Stimulated activated CD8-positive, alpha-beta memory T cell treated with anti-CD3 and anti-CD28 coated beads, Interleukin-7, amount 100 ng/mL, for 4 hours (primary cell): ENCODE results near the gene TMEM131.
"Not testable (repeated sequence)": the region's sequence is repeated elsewhere in the genome, so short reads cannot be mapped to it uniquely, and the experiment has no call there.

ENCODE experiments used
- DNase-seq, 2 donors: peaks; one replicate each; pipeline ENCODE4 v3.0.0-alpha.2; 2020; ENCODE audit warnings: low read depth in 2 of 2

Gene TMEM131

DNA sequence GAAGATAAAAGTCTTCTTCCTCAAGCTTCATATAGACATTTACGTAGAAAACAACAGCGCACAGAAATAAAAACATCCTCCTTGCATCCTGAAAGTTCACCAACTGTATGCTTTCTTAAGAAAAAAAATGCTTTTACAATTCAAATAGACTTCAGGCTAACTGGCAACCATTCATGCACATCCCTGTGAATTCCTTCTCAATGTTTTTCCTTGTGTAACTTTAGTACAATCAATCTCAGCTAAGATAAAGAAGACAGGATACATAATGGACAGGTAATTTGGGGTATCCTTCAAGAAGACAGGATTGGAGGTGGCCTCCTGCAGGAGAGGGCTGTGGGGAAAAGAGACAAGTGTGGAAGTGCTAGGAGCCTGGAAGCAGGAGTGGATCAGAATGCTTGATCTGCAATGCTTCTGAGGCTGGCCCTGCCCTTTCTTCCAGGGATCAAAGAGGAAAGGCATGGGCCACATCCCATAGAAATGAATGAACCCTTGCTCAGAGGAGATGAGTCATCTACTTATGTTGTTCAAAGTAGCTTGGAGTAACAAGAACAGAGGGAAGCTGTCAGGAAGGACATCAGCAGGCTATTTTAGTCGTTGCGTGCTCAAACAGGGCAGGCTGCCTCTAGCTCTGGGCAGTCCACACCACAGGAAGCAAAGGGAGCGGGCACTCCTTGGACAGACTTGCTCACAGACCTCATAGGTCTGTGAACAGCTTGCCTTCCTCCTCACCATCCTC is 126.6 kb downstream of the TMEM131 start:
- DNase-seq, result no peak

- no peak for DNase-seq
Measured at GRCh38 chr2:97863829-97864228, 131.9 kb downstream of the TMEM131 start.

DNA sequence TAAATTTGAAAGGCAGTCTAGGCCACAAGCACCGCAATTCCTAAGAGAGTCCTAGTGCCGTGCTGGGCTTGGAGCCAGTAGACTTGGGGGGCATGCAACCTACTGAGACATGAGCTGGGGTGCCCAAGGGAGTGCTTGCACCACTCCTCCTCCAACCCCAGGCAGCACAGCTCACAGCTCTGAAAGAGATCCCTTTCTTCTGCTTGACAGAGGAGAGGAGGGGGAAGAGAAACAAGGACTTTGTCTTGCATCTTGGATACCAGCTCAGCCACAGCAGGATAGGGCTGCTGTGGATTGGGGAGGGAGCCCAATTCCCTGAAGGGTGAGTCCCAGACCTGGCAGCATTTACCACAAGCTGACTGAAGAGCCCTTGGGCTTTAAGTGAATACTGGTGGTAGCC is 134.6 kb downstream of the TMEM131 start:
- no peak for DNase-seq

GRCh38 chr2:97858442-97858841 is 137.3 kb downstream of the TMEM131 start:
- no peak for DNase-seq

- DNase-seq, result no peak
Measured at GRCh38 chr2:97857553-97857952, 138.2 kb downstream of the TMEM131 start.

GRCh38 chr2:97853057-97853456 is 142.7 kb downstream of the TMEM131 start:
- not testable (repeated sequence) for DNase-seq

GRCh38 chr2:97851172-97851571 is 144.6 kb downstream of the TMEM131 start:
- DNase-seq, result no peak

- no peak for DNase-seq
Measured at GRCh38 chr2:97849881-97850528, 145.7 kb downstream of the TMEM131 start.

GRCh38 chr2:97848306-97848705 is 147.4 kb downstream of the TMEM131 start:
- no peak for DNase-seq

DNA sequence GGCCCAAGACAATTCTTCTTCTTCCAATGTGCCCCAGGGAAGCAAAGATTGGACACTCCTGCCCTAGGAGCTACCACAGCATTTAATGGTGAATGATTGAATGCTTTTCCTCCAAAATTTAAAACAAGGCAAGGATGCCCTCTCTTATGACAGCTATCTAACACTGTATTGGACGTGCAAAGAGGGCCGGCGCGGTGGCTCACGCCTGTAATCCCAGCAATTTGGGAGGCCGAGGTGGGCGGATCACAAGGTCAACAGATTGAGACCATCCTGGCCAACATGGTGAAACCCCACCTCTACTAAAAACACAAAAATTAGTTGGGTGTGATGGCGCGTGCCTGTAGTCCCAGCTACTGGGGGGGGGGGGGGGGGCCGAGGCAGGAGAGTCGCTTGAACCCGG is 149.0 kb downstream of the TMEM131 start:
- DNase-seq, result not testable (repeated sequence)

DNA sequence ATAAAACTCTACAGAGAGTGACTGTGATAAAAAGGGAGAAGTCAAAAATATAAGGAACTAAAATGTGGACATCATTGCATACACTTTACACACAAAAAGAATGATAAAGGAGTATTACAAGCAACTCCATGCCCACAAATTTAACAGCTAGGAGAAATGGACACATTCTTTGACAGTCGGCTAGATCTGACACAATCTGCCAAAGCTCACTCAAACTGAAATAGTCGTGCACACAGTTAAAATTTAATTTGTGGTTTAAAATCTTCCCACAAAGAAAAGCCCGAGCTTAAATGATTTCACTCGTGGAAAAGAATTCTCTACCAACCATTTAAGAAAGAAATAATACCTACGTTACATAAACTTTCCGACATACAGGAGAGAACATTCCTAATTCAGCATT is 149.9 kb downstream of the TMEM131 start:
- DNase-seq, result no peak

DNA sequence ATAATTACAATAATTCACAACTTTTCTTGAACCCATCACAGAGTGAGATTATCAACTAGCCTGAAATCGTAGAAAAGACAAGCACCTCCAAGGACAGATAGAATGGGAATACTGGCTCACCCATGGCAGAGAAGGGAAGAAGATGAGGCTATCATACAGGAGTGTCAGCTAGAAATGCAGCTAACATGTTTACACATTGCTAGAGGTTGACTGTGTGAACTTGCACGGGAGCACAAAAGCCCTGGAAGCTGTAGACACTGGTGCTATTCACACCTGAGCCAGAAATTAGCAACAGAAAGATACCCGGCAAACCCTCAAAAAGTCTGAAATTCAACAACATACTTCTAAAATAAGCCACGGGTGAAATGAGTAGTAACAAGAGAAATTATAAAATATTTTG is 150.6 kb downstream of the TMEM131 start:
- no peak for DNase-seq

DNA sequence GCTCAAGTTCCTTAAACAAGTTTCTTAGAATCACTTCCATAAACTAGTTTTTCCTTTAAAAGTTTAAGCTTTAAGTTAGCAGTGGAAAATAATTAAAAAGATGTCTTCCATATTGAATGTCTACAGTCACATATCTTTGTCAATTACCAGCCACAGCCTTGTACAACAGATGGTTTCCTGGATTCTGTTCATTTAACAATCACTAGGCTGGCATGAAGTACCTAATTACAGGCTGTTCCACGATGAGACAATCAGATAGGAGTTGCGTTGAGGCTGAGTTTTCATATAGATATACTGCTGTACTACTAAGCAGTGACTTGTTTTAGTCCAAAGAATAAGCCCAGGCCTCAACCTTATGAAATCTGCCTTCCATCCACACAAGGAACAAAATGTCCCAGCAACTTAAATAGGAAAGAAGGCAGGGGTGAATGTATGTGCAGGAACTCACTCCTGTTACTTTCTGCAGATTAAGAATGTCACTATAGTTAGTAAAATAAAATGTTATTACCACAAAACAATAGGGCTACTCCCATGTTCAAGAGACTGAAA is 151.4 kb downstream of the TMEM131 start:
- no peak for DNase-seq

DNA sequence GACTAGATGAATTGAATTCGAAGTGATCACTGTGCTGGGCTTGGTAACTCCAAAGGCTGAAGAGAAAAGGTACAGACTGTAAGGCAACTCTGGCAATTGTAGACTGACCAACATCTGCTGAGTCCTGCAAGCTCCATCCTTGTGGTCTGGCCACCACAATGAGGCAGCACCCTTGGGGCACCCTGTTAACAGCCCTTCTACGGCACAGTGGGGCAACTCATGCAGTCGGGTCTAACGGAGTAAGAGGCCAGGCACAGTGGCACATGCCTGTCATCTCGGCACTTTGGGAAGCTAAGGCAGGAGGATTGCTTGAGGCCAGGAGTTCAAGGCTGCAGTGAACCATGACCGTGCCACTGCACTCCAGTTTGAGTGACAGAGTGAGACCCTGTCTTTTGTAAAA is 155.6 kb downstream of the TMEM131 start:
- no peak for DNase-seq

DNA sequence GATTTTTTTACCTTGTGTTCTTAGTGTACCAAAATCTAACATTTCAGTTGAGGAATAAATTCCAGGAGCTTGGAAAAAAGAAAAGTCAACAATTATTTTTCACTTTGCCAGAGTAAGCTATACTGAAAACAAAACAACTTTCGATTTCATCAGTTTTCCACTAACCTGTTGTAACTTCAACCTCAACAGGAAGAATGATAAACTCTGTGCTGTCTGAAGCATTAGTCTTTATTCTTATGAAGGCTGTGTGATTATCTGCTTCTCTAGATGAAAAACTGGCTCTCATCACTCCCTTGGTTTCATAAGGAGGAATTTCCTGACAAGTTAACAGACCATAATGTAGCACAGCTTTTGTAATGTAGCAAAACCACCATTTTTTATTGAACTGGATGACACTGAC is 161.1 kb downstream of the TMEM131 start:
- no peak for DNase-seq

DNA sequence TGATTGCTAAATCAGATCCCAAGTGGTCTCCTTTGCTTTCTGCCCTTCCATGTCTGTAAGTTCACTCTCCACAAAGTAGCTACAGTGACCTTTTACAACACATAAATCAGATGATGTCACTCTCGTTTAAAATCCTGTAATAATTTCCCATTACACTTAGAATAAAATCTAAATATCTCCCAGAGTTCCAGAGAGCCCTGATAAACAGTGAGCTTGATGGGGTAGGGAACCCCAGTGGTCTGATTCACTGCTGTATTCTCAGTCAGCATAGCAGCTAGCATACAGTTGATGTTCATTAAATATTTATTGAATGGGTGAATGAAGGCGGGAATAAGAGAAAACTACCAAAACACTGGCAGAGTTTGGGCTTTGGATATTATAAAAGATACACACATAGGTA is 164.6 kb downstream of the TMEM131 start:
- DNase-seq, result no peak

GRCh38 chr2:97829255-97829654 is 166.5 kb downstream of the TMEM131 start:
- not testable (repeated sequence) for DNase-seq

DNA sequence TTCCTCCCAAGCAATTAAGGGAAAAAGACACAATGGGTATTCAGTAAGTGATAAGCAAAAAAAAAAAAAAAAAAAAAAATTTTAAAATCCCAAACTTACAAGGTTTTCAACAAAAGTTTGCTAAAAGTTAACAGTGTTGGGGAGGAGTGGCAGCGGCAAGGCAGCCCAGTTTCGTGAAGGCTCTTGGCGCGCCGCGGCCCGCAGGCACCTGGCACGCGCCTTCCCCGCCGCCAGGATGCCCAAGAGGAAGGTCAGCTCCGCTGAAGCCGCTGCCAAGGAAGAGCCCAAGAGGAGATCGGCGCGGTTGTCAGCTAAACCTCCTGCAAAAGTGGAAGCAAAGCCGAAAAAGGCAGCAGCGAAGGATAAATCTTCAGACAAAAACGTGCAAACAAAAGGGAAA is 168.7 kb downstream of the TMEM131 start:
- not testable (repeated sequence) for DNase-seq

DNA sequence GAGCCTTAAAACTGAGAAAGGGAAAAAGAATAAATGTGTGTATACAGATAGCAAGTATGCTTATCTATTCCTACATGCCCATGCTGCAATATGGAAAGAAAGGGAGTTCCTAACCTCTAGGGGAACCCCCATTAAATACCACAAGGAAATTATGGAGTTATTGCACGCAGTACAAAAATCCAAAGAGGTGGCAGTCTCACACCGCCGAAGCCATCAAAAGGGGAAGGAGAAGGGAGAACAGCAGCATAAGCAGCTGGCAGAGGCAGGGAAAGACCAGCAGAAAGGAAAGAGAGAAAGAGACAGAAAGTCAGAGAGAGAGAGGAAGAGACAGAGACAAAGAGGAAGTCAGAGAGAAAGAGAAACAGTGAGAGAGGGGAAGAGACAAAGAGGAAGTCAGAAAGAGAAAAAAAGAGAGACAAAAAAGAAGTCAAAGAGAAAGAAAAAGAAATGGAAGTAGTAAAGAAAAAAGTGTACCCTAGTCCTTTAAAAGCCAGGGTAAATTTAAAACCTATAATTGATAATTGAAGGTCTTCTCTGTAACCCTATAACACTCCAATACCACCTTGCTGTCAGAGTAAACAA is 169.4 kb downstream of the TMEM131 start:
- not testable (repeated sequence) for DNase-seq

GRCh38 chr2:97824011-97824410 is 171.7 kb downstream of the TMEM131 start:
- not testable (repeated sequence) for DNase-seq

- not testable (repeated sequence) for DNase-seq
Measured at GRCh38 chr2:97821862-97822261, 173.9 kb downstream of the TMEM131 start.

DNA sequence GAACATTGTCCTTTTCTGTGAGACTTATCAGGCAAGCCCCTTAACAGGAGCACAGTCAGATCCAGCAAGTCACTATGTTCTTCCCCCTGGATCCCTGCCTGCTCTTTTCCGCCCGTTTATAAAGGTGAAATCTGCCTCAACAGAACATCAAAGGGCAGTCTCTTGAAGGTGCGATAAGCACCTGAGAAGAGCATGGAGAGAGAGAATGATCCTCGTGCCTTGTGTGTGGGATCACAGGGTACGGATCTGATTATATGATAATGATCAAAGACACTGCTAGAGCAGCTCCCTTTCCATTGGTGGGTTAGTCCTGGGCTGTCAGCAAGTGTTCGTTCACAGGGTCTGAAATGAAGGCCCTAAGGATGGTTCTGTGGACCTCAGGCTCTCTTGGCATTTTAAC is 176.0 kb downstream of the TMEM131 start:
- no peak for DNase-seq

DNA sequence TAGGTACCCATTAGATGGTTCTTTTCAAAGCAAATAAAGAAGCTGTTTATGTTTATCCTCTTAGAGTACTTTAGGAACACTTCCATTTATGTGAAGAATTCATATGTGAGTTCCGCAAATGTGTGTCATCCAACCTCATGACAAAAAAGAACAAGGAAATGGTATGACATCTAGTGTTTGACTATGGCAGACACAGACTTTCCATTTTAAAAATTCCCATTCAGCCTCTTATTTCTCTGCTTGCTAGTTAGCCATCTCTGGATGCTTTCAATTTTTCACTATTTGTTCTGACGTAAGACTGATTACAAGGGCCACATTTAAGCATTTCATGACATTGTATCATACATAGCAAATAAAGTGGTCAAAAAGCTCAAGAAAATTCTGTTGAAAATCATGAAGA is 179.3 kb downstream of the TMEM131 start:
- no peak for DNase-seq
